ENCODE data around the gene CHST14. TPM values are rescaled to one million over a fixed set of nuclear protein-coding genes. Genes with fewer than 3 reads are reported as not detected.
A peak's percentile ranks its signal among the peaks of the same experiment; 100 is the strongest.

CHST14 gene
- total RNA-seq, 1 donor from 2014 or later = 25.7 TPM

DNA sequence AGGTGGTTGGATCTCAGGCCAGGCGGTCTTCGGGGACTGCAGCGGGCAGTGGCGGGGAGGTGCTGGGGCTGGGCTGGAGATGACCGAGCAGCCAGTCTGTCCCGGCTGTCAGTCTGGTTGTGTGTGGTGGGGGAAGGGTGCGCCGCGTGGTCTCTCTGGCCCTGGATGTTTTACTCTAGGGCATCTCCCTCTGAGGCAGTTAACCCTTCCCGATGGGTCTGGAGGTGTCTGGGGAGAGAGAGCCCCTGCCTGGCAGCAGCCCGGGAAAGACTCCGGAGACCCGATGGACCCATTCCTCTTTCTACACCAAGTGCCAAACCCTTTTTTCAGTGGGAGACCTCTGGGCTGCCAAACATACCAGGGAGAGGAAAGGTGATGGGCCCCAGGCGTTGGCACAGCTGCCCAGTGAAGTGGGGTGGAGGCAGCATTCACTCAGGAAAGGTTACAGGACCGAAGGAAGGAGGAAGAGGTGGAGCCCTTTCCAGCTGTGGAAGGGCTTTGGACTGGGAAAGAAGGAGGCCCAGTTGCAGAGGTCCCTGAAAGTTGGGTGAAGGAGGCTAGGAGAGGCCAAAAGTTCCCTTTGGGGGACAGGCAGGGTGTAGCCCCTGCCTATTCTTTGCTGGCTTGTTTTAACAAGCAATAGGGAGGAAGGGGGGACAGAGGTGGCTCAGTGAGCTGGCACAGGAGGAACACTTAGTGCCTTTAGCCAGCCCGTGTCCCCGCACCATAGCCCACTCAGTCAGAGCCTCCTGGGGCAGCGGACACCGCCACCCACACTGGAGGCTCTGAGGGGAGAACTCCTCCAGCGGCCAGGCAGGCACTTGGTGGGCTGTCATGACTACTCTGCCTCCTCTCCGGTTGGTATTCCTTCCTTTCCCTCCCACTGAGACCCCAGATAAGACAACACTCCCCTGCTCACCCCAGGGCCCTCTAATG is 32.8 kb upstream of the CHST14 start:
- Histone ChIP-seq H3K4me2 (ENCODE audit: low read length) (no peak overlapping the region), H4K20me1 (ENCODE audit: insufficient read depth, low read length) (peaks cover 8% of the 10 kb centered on the region), H3K9me3 (ENCODE audit: insufficient read depth, low read depth, low read length) (no peaks in the 10 kb centered on the region), H3K4me1 (ENCODE audit: insufficient read depth, low read length) (peaks cover 24% of the 10 kb centered on the region), H2AFZ (ENCODE audit: low read depth, low read length) (no peak overlapping the region), H3K36me3 (ENCODE audit: insufficient read depth, low read length) (no peaks in the 10 kb centered on the region), H3K27ac (ENCODE audit: low read depth, low read length) (no peak overlapping the region), H3K79me2 (ENCODE audit: insufficient read depth, low read length) (peaks cover 8% of the 10 kb centered on the region), H3K27me3 (ENCODE audit: insufficient read depth, low read length) (peaks cover 64% of the 10 kb centered on the region), H3K4me3 (ENCODE audit: insufficient read depth, low read depth, low read length) (no peak overlapping the region), H3K9ac (ENCODE audit: low read length) (no peak overlapping the region)
- peak overlapping the region; percentile 89 for H3K4me3 Mint-ChIP-seq (ENCODE audit: unreplicated experiment)
- TF ChIP-seq, protein P1, sequence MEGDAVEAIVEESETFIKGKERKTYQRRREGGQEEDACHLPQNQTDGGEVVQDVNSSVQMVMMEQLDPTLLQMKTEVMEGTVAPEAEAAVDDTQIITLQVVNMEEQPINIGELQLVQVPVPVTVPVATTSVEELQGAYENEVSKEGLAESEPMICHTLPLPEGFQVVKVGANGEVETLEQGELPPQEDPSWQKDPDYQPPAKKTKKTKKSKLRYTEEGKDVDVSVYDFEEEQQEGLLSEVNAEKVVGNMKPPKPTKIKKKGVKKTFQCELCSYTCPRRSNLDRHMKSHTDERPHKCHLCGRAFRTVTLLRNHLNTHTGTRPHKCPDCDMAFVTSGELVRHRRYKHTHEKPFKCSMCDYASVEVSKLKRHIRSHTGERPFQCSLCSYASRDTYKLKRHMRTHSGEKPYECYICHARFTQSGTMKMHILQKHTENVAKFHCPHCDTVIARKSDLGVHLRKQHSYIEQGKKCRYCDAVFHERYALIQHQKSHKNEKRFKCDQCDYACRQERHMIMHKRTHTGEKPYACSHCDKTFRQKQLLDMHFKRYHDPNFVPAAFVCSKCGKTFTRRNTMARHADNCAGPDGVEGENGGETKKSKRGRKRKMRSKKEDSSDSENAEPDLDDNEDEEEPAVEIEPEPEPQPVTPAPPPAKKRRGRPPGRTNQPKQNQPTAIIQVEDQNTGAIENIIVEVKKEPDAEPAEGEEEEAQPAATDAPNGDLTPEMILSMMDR (IDR thresholded peaks at IDR 0.05; ENCODE audit: insufficient read depth, low read depth, low read length) = no peak
- TF ChIP-seq EZH2 (IDR thresholded peaks at IDR 0.05; ENCODE audit: insufficient read depth, low read length) = no peak
- H3K27ac Mint-ChIP-seq (ENCODE audit: unreplicated experiment) = peak overlapping the region; percentile 42
- H3K27me3 Mint-ChIP-seq (ENCODE audit: low read depth, unreplicated experiment) = peaks cover 36% of the 10 kb centered on the region
- peaks cover 3% of the 10 kb centered on the region for H3K36me3 Mint-ChIP-seq (ENCODE audit: low read depth, unreplicated experiment)
- FAIRE-seq (no peak), DNase-seq (ENCODE audit: low read depth) (no peak)
- H3K9me3 Mint-ChIP-seq (ENCODE audit: unreplicated experiment) = no peaks in the 10 kb centered on the region
- peaks cover 18% of the 10 kb centered on the region for H3K4me1 Mint-ChIP-seq (ENCODE audit: low read depth, unreplicated experiment)

DNA sequence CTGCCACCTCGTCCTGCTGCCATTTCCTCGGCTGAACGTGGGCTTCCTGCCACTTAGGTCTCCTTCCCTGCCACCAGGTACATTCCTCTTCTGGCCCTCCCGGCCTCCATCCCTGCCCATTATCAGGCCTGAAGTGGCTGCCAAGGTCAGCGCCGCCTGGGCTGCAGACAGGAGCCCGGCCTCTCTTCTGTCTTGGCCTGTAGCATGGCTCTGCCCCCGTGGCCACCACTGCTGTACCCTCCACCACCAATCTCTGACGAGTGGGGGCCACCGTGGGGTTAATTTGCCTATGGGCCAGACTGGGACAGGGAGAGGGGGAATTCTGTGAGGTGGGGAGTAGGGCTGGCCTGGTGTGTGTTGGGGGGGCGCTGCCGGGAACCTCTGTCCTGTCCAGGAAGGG is 32.1 kb upstream of the CHST14 start:
- Histone ChIP-seq H3K79me2 (ENCODE audit: insufficient read depth, low read length) (peaks cover 15% of the 10 kb centered on the region), H3K36me3 (ENCODE audit: insufficient read depth, low read length) (no peaks in the 10 kb centered on the region), H3K4me3 (ENCODE audit: insufficient read depth, low read depth, low read length) (no peak overlapping the region), H3K27me3 (ENCODE audit: insufficient read depth, low read length) (peaks cover 59% of the 10 kb centered on the region), H2AFZ (ENCODE audit: low read depth, low read length) (no peak overlapping the region), H3K27ac (ENCODE audit: low read depth, low read length) (no peak overlapping the region), H3K4me2 (ENCODE audit: low read length) (no peak overlapping the region), H3K9me3 (ENCODE audit: insufficient read depth, low read depth, low read length) (no peaks in the 10 kb centered on the region), H3K9ac (ENCODE audit: low read length) (no peak overlapping the region), H3K4me1 (ENCODE audit: insufficient read depth, low read length) (peaks cover 24% of the 10 kb centered on the region), H4K20me1 (ENCODE audit: insufficient read depth, low read length) (peaks cover 15% of the 10 kb centered on the region)
- FAIRE-seq (no peak), DNase-seq (ENCODE audit: low read depth) (no peak)
- H3K36me3 Mint-ChIP-seq (ENCODE audit: low read depth, unreplicated experiment) = peaks cover 3% of the 10 kb centered on the region
- peak overlapping the region; percentile 89 for H3K4me3 Mint-ChIP-seq (ENCODE audit: unreplicated experiment)
- H3K4me1 Mint-ChIP-seq (ENCODE audit: low read depth, unreplicated experiment) = peaks cover 24% of the 10 kb centered on the region
- H3K27me3 Mint-ChIP-seq (ENCODE audit: low read depth, unreplicated experiment) = peaks cover 29% of the 10 kb centered on the region
- H3K27ac Mint-ChIP-seq (ENCODE audit: unreplicated experiment) = peak overlapping the region; percentile 62
- H3K9me3 Mint-ChIP-seq (ENCODE audit: unreplicated experiment) = no peaks in the 10 kb centered on the region
- TF ChIP-seq EZH2 (IDR thresholded peaks at IDR 0.05; ENCODE audit: insufficient read depth, low read length) = no peak
- TF ChIP-seq, protein P1 (IDR thresholded peaks at IDR 0.05; ENCODE audit: insufficient read depth, low read depth, low read length) = no peak
